Fibroblast of lung (primary cell): ENCODE data around the gene KCNK4.

ENCODE experiments used
- CTCF ChIP-seq, 2 donors: IDR thresholded peaks in 1 of 2; conservative IDR thresholded peaks in 1 of 2; 1 replicate in 1 of 2; 2 replicates in 1 of 2; pipeline ENCODE4 v1.5.1; 2011 to 2012; ENCODE audit warnings: low read length in 2 of 2, control low read depth in 1 of 2, inconsistent platforms in 1 of 2, low read depth in 1 of 2, mild to moderate bottlenecking in 1 of 2
- EZH2 ChIP-seq: IDR thresholded peaks from 2 replicates; pipeline ENCODE4 v1.5.1; 2012; ENCODE audit warnings: low read length, control low read depth, mild to moderate bottlenecking; ENCODE audit errors: missing control alignments

DNA sequence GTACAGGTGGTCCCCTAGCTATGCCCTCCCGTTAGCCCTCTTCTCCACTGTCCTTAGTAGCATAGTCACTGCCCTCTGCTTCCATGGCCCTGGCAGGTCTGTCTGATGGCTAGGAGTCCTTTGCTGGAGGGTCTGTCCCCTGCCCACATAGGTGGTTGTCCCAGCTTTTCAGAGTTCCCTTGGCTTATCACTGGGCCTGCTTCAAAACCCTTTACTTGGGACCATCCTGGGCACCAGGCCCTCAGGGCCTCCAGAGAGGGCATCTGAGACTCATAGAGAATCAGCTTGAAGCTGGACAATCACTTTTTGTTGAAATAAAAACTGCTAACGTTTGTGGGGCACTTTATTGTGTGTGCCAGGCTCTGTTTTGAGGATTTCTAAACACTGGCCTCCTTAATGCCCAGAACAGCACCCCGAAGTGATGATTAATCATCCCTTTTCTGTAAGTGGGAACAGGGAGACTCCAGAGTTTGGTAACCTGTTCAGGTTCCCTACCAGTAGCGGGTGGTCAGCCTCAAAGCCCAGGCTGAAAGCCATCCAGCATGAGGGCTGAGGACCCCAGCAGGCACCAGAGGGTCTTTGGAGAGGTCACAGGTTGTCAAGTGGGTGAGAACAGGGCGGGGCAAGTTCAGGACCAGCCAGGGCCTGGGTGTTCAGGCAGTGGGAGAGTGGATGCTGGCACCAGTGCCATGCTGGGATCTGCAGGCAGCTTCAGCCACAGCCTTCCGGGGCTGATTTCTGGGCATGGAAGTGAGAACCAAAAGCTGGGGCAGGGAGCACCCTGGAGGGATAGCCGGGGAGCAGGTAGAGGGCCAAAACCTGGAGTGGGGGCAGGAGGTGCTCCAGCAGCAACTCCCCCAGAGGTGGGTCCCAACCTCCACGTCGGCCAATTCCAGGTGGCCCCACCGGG, 495 bp upstream of the KCNK4 start:
- no peak for TF ChIP-seq CTCF (conservative IDR thresholded peaks at IDR 0.05 in 1 of 2, IDR thresholded peaks at IDR 0.05 in 1 of 2; ENCODE audit: low read depth in 1 of 2, low read length in 2 of 2)
- TF ChIP-seq EZH2: peak; percentile 65
